Astrocyte (in vitro differentiated cells and primary cell): ENCODE measurements around the gene JTB.

Experiments
- EZH2 ChIP-seq: IDR thresholded peaks from 2 replicates; pipeline ENCODE4 v1.6.1; 2012; ENCODE audit warnings: mild to moderate bottlenecking, low read length, inconsistent platforms; ENCODE audit not compliant: insufficient read depth
- TF ChIP-seq, protein P1 (sequence below): IDR thresholded peaks from 2 replicates; pipeline ENCODE4 v1.5.1; 2011; ENCODE audit warnings: low read depth, mild to moderate bottlenecking, inconsistent platforms, low read length, moderate library complexity; ENCODE audit not compliant: insufficient read depth

DNA sequence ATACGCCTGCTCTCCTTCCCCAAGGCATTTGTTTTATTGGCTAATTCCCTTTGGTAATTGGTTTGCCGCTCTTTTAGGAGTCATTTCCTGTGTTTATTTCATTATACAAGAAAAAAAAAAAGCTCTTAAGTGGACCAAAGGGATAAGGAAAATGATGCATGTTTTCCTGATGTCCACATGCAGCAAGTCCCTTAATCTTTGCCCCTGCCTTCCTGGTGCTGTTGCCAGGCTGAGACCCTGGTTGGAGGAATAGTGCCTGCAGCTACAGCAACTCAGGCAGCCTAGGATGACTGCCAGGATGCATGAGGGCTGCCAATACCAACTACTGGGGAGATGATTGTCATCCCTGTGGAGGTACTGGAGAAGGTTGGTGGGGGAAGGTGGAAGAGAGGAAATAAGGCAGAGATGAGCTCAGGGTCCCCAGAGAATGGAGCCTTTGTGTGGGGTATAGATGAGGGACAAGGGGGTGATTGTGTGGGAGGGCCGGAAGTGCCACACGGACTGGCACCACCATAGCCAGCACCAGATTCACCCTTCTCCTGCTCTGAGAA is 48.6 kb downstream of the JTB start:
- TF ChIP-seq, protein P1, sequence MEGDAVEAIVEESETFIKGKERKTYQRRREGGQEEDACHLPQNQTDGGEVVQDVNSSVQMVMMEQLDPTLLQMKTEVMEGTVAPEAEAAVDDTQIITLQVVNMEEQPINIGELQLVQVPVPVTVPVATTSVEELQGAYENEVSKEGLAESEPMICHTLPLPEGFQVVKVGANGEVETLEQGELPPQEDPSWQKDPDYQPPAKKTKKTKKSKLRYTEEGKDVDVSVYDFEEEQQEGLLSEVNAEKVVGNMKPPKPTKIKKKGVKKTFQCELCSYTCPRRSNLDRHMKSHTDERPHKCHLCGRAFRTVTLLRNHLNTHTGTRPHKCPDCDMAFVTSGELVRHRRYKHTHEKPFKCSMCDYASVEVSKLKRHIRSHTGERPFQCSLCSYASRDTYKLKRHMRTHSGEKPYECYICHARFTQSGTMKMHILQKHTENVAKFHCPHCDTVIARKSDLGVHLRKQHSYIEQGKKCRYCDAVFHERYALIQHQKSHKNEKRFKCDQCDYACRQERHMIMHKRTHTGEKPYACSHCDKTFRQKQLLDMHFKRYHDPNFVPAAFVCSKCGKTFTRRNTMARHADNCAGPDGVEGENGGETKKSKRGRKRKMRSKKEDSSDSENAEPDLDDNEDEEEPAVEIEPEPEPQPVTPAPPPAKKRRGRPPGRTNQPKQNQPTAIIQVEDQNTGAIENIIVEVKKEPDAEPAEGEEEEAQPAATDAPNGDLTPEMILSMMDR = no peak
- TF ChIP-seq EZH2 = no peak
